Measurements from ENCODE around the gene IFI6. TPM values are rescaled to one million over a fixed set of nuclear protein-coding genes. Genes with fewer than 3 reads are reported as not detected.

The IFI6 gene
- total RNA-seq, 1 experiment from 2014 or later = 14.8 TPM

DNA sequence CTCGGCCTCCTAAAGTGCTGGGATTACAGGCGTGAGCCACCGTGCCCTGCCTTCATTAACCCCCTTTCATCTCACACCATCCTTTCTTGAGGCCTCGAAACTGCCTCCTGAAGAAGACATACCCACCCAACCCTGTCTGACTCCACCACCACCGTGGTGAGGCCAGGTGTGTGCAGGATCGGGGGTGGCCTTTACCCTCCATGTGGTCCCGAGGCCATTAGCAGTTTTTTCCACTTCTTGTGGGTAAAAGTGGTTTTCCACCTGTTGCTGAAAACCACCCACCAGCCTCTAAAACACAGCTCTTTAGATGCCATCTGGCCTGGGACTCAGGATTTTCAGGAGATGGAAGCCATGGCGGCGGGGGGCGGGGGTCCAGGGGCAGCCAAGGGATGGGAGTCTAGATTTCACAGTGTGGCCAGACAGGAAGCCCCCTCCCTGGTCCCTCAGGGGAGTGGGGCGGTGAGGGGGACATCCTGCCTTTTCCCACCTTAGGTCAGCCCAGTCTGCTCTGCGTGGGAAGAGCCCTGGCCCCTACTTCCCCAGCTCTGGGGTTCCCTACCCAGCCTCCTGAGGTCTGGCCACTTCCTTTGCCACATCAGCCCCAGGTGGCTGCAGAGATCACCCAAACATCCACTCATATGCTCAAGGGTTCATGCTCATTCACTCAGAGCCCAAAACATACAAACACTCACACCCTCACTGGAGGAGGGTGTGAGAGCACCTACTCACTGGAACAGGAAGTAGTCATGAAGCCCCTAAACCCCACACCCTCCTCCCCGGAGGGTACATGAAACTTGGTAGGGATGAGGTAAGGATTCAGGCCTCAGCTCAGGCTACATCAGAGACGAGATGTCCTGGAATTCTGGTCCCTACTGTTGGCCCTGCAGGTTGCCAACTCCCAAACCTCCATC is 39.4 kb downstream of the IFI6 start (continued):
- TF ChIP-seq, protein P1, sequence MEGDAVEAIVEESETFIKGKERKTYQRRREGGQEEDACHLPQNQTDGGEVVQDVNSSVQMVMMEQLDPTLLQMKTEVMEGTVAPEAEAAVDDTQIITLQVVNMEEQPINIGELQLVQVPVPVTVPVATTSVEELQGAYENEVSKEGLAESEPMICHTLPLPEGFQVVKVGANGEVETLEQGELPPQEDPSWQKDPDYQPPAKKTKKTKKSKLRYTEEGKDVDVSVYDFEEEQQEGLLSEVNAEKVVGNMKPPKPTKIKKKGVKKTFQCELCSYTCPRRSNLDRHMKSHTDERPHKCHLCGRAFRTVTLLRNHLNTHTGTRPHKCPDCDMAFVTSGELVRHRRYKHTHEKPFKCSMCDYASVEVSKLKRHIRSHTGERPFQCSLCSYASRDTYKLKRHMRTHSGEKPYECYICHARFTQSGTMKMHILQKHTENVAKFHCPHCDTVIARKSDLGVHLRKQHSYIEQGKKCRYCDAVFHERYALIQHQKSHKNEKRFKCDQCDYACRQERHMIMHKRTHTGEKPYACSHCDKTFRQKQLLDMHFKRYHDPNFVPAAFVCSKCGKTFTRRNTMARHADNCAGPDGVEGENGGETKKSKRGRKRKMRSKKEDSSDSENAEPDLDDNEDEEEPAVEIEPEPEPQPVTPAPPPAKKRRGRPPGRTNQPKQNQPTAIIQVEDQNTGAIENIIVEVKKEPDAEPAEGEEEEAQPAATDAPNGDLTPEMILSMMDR (IDR thresholded peaks at IDR 0.05 in 2 of 3, conservative IDR thresholded peaks at IDR 0.05 in 1 of 3; ENCODE audit: borderline replicate concordance in 1 of 3, insufficient read depth in 1 of 3, low read depth in 2 of 3, low read length in 2 of 3) = no peak
- no peak for TF ChIP-seq MAX (IDR thresholded peaks at IDR 0.05)

DNA sequence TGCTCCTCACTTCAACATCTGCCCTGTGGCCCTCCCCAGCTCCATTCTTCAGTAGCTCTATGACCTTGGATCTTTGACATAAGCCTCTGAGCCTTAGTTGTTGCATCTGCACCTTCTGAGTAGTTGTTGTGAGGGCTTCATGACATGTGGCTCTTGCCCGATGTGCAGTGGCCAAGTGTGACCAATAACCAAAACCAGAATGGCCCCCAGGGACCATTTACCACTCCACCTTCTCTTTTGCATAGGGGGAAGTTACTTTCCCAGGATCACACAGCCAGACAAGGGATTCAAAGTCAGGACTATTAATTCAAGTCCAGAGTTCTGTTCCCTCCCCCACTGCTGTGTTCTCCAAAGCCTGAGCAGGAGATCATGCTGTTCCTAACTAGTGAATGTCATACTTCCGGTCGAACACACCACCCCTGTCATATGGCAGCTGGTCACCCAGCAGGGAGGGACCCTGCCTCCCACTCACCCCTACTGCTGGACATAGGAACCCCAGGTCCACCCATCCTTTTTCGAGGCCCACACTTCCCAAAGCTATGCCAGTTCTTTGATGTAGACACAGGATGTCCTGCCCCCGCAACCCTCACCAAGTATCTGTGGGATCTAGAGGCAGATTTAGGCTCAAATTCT is 41.0 kb downstream of the IFI6 start:
- Histone ChIP-seq H3K27ac (ENCODE audit: low read depth, low read length) (no peak overlapping the region), H3K79me2 (ENCODE audit: insufficient read depth, low read length) (no peaks in the 10 kb centered on the region), H3K9ac (ENCODE audit: low read length) (no peak overlapping the region), H3K9me2 (ENCODE audit: insufficient read depth) (no peaks in the 10 kb centered on the region), H3K4me1 (ENCODE audit: control insufficient read depth in 1 of 2, insufficient read depth in 2 of 2, low read length in 2 of 2) (peaks cover 0 to 3% of the 10 kb centered on the region in 2 experiments; a peak in 1 of 4 replicates), H3K4me2 (ENCODE audit: low read length) (no peak overlapping the region), H3K4me3 (replicated peaks in 1 of 2; ENCODE audit: low read depth in 1 of 2, low read length in 2 of 2) (no peak overlapping the region), H4K20me1 (ENCODE audit: insufficient read depth) (no peaks in the 10 kb centered on the region), H3K27me3 (ENCODE audit: insufficient read depth, low read length) (no peaks in the 10 kb centered on the region), H3K36me3 (ENCODE audit: control insufficient read depth in 1 of 2, insufficient read depth in 2 of 2, low read length in 2 of 2) (no peaks in the 10 kb centered on the region), H3K9me3 (ENCODE audit: control insufficient read depth in 1 of 2, insufficient read depth in 1 of 2, low read depth in 1 of 2, low read length in 2 of 2) (no peaks in the 10 kb centered on the region), H2AFZ (ENCODE audit: low read depth, low read length, poor library complexity, severe bottlenecking) (no peak overlapping the region)
- no TSS peak for BruUV-seq (replicated peaks)
- POLR2A ChIA-PET = no interaction called here
- TF ChIP-seq YY1 (IDR thresholded peaks at IDR 0.05; ENCODE audit: extremely low read depth, insufficient replicate concordance, low read depth, low read length) (no peak), MAX (IDR thresholded peaks at IDR 0.05) (no peak), POLR2A (IDR thresholded peaks at IDR 0.05; ENCODE audit: borderline replicate concordance, extremely low read depth, insufficient read depth, insufficient read length) (no peak), EGR1 (IDR thresholded peaks at IDR 0.05; ENCODE audit: low read depth) (no peak), CEBPB (IDR thresholded peaks at IDR 0.05; ENCODE audit: low read depth) (no peak), FOSL1 (IDR thresholded peaks at IDR 0.05; ENCODE audit: low read depth) (no peak), SRF (IDR thresholded peaks at IDR 0.05; ENCODE audit: low read depth) (no peak), RAD21 (IDR thresholded peaks at IDR 0.05; ENCODE audit: low read depth) (no peak), ZNF274 (IDR thresholded peaks at IDR 0.05; ENCODE audit: low read depth, low read length) (no peak)
- CTCF ChIA-PET = no interaction called here
- DNase-seq (ENCODE audit: low read depth, low spot score) (no peak), ATAC-seq (no peak)
- RAD21 ChIA-PET (ENCODE audit: low non-redundant PET in 1 of 2, low total read pairs in 2 of 2, uncharacterized antibody in 2 of 2, unreplicated experiment in 2 of 2) = no interaction called here
- intact Hi-C loops (cut with micrococcal nuclease) = no loop called here

Measured in HCT116 (cell line).